NCI-H146 treated with DMSO at 0.1 percent for 48 hours (cell line): ENCODE measurements around the gene PLA2G15.

Experiments
- DNase-seq: peaks from one replicate; lab custom pipeline; 2025; ENCODE audit not compliant: unreplicated experiment; lab: John Stamatoyannopoulos, UW

PLA2G15 gene

GRCh38 chr16:68232335-68232734 lies 12.8 kb upstream of the PLA2G15 start:
- DNase-seq, result no peak

GRCh38 chr16:68233085-68233834 lies 11.9 kb upstream of the PLA2G15 start:
- no peak for DNase-seq

- no peak for DNase-seq
Measured at GRCh38 chr16:68233835-68234187, 11.4 kb upstream of the PLA2G15 start.

- DNase-seq, result peak; percentile 54
Measured at GRCh38 chr16:68234188-68235107, 10.7 kb upstream of the PLA2G15 start.

- peak; percentile 9 for DNase-seq
Measured at GRCh38 chr16:68235108-68235886, 9.9 kb upstream of the PLA2G15 start.

- DNase-seq, result no peak
Measured at GRCh38 chr16:68235887-68236136, 9.4 kb upstream of the PLA2G15 start, which contains the start of gene ESRP2. Gene ESRP2, minus strand, starts transcription at chr16:68236127. Its CDS starts 82 bp downstream, at chr16:68236045.

GRCh38 chr16:68236137-68236825 lies 8.9 kb upstream of the PLA2G15 start:
- DNase-seq, result peak; percentile 39

GRCh38 chr16:68236826-68237242 lies 8.3 kb upstream of the PLA2G15 start:
- DNase-seq, result no peak

GRCh38 chr16:68237243-68238028 lies 7.7 kb upstream of the PLA2G15 start:
- peak; percentile 85 for DNase-seq

- DNase-seq, result no peak
Measured at GRCh38 chr16:68238029-68238345, 7.2 kb upstream of the PLA2G15 start.

GRCh38 chr16:68242085-68242484 lies 3.1 kb upstream of the PLA2G15 start:
- no peak for DNase-seq

- no peak for DNase-seq
Measured at GRCh38 chr16:68242926-68243858, 2.0 kb upstream of the PLA2G15 start.

GRCh38 chr16:68244481-68244902 lies 681 bp upstream of the PLA2G15 start:
- DNase-seq, result no peak

GRCh38 chr16:68246121-68246520 lies 948 bp downstream of the PLA2G15 start:
- no peak for DNase-seq

- no peak for DNase-seq
Measured at GRCh38 chr16:68246666-68247065, 1.5 kb downstream of the PLA2G15 start.

GRCh38 chr16:68247400-68247799 lies 2.2 kb downstream of the PLA2G15 start:
- DNase-seq, result no peak

GRCh38 chr16:68247932-68248331 lies 2.8 kb downstream of the PLA2G15 start:
- no peak for DNase-seq

- no peak for DNase-seq
Measured at GRCh38 chr16:68249371-68249770, 4.2 kb downstream of the PLA2G15 start.

GRCh38 chr16:68250951-68251350 lies 5.8 kb downstream of the PLA2G15 start:
- DNase-seq, result no peak
